ENCODE results near the gene LCLAT1. TPM values are rescaled to one million over a fixed set of nuclear protein-coding genes. Genes with fewer than 3 reads are reported as not detected.

Gene LCLAT1
- total and polyA plus RNA-seq, 4 donors = 2.4 to 14.6 (median 10.7) TPM

DNA sequence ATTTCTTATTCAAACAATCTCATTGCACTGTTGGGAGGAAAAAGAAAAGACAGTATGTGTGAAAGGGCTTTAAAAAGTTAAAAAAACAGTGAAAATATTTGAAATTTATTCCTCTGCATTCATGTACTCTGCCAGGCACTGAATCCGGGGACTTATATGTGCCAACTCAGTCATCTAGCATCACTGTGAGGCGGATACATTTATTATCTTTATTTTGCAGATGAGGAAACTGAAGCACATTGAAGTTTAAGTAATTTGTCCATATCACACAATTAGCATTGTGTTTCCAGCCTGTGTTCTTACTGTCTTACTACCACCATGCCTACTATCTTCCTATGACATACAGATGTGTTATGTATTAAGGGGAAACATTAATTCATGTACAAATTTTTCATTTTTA, 1.8 kb downstream of the LCLAT1 start:
- H3K4me1 ChIP-seq (ENCODE audit: control insufficient read depth in 4 of 4, insufficient read depth in 4 of 4, low read length in 3 of 4) = peaks cover 5 to 23% (median 12%) of the 10 kb centered on the region in 4 donors
- no peaks in the 10 kb centered on the region for H3K9me3 ChIP-seq (ENCODE audit: control insufficient read depth in 4 of 4, low read length in 3 of 4)
- H3K36me3 ChIP-seq (ENCODE audit: control insufficient read depth in 4 of 4, insufficient read depth in 3 of 4, low read depth in 1 of 4, low read length in 3 of 4) = no peaks in the 10 kb centered on the region
- no peak overlapping the region for H3K4me3 ChIP-seq (ENCODE audit: low read depth in 1 of 3, low read length in 3 of 3)
- TF ChIP-seq RAD21 (IDR thresholded peaks at IDR 0.05) (no peak), EGR1 (IDR thresholded peaks at IDR 0.05; ENCODE audit: low read depth in 2 of 2) (no peak), HNF4A (conservative IDR thresholded peaks at IDR 0.05) (no peak), RXRA (IDR thresholded peaks at IDR 0.05) (no peak)
- TF ChIP-seq, protein P1, sequence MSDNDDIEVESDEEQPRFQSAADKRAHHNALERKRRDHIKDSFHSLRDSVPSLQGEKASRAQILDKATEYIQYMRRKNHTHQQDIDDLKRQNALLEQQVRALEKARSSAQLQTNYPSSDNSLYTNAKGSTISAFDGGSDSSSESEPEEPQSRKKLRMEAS (IDR thresholded peaks at IDR 0.05) = no peak
- TF ChIP-seq, protein P2, sequence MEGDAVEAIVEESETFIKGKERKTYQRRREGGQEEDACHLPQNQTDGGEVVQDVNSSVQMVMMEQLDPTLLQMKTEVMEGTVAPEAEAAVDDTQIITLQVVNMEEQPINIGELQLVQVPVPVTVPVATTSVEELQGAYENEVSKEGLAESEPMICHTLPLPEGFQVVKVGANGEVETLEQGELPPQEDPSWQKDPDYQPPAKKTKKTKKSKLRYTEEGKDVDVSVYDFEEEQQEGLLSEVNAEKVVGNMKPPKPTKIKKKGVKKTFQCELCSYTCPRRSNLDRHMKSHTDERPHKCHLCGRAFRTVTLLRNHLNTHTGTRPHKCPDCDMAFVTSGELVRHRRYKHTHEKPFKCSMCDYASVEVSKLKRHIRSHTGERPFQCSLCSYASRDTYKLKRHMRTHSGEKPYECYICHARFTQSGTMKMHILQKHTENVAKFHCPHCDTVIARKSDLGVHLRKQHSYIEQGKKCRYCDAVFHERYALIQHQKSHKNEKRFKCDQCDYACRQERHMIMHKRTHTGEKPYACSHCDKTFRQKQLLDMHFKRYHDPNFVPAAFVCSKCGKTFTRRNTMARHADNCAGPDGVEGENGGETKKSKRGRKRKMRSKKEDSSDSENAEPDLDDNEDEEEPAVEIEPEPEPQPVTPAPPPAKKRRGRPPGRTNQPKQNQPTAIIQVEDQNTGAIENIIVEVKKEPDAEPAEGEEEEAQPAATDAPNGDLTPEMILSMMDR (IDR thresholded peaks at IDR 0.05; ENCODE audit: low read depth, low read length, missing input control) = no peak
- H3K9ac ChIP-seq (ENCODE audit: low read depth in 1 of 2, low read length in 2 of 2) = no peak overlapping the region
- 93% methylated on average over 2 of the region's 2 CpGs for WGBS
- H3K27ac ChIP-seq (ENCODE audit: low read depth in 1 of 2, low read length in 2 of 2) = no peak overlapping the region
- no peak for DNase-seq (ENCODE audit: low spot score)
- no peaks in the 10 kb centered on the region for H3K27me3 ChIP-seq (ENCODE audit: control insufficient read depth in 4 of 4, insufficient read depth in 4 of 4, low read length in 3 of 4)

DNA sequence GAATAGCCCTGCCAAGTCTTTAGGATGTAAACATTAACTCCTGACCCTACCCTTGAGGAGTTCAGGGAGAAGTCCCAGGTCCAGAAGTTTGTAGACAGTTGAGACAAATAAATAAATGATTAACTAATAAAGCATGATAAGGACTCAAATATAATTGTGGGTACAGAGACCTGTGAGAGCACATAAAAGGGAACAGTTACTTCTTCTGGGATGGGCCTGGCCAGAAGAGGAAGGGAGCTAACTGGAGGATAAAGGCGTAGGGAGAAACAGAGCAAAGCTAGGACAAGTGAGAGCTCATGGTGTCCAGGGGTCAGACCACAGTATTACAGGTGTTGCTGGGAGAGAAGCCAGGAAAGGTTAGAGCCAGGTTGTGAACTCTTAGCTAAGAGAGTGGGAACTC, 3.0 kb downstream of the LCLAT1 start:
- no peak overlapping the region for H3K27ac ChIP-seq (ENCODE audit: low read depth in 1 of 2, low read length in 2 of 2)
- H3K9ac ChIP-seq (ENCODE audit: low read depth in 1 of 2, low read length in 2 of 2) = no peak overlapping the region
- no peaks in the 10 kb centered on the region for H3K9me3 ChIP-seq (ENCODE audit: control insufficient read depth in 4 of 4, low read length in 3 of 4)
- peaks cover 5 to 24% (median 12%) of the 10 kb centered on the region in 4 donors for H3K4me1 ChIP-seq (ENCODE audit: control insufficient read depth in 4 of 4, insufficient read depth in 4 of 4, low read length in 3 of 4)
- H3K36me3 ChIP-seq (ENCODE audit: control insufficient read depth in 4 of 4, insufficient read depth in 3 of 4, low read depth in 1 of 4, low read length in 3 of 4) = no peaks in the 10 kb centered on the region
- WGBS = 22% methylated on average over 1 of the region's 1 CpG
- no peaks in the 10 kb centered on the region for H3K27me3 ChIP-seq (ENCODE audit: control insufficient read depth in 4 of 4, insufficient read depth in 4 of 4, low read length in 3 of 4)
- DNase-seq (ENCODE audit: low spot score) = no peak
- no peak overlapping the region for H3K4me3 ChIP-seq (ENCODE audit: low read depth in 1 of 3, low read length in 3 of 3)
- TF ChIP-seq HNF4A (conservative IDR thresholded peaks at IDR 0.05) (peak; percentile 47 to 76), RXRA (IDR thresholded peaks at IDR 0.05) (peak; percentile 77 to 82), YY1 (IDR thresholded peaks at IDR 0.05) (no peak), TAF1 (conservative IDR thresholded peaks at IDR 0.05) (no peak), FOXA2 (IDR thresholded peaks at IDR 0.05) (no peak), HNF4G (IDR thresholded peaks at IDR 0.05) (no peak), SP1 (IDR thresholded peaks at IDR 0.05) (peak; percentile 65), JUND (IDR thresholded peaks at IDR 0.05) (peak in 1 of 2 donors; percentile 9), RAD21 (IDR thresholded peaks at IDR 0.05) (no peak), GABPA (IDR thresholded peaks at IDR 0.05 in 1 of 2, conservative IDR thresholded peaks at IDR 0.05 in 1 of 2) (no peak), NR2F2 (IDR thresholded peaks at IDR 0.05) (no peak), EGR1 (IDR thresholded peaks at IDR 0.05; ENCODE audit: low read depth in 2 of 2) (no peak), FOXA1 (IDR thresholded peaks at IDR 0.05) (no peak)
- TF ChIP-seq, protein P3, sequence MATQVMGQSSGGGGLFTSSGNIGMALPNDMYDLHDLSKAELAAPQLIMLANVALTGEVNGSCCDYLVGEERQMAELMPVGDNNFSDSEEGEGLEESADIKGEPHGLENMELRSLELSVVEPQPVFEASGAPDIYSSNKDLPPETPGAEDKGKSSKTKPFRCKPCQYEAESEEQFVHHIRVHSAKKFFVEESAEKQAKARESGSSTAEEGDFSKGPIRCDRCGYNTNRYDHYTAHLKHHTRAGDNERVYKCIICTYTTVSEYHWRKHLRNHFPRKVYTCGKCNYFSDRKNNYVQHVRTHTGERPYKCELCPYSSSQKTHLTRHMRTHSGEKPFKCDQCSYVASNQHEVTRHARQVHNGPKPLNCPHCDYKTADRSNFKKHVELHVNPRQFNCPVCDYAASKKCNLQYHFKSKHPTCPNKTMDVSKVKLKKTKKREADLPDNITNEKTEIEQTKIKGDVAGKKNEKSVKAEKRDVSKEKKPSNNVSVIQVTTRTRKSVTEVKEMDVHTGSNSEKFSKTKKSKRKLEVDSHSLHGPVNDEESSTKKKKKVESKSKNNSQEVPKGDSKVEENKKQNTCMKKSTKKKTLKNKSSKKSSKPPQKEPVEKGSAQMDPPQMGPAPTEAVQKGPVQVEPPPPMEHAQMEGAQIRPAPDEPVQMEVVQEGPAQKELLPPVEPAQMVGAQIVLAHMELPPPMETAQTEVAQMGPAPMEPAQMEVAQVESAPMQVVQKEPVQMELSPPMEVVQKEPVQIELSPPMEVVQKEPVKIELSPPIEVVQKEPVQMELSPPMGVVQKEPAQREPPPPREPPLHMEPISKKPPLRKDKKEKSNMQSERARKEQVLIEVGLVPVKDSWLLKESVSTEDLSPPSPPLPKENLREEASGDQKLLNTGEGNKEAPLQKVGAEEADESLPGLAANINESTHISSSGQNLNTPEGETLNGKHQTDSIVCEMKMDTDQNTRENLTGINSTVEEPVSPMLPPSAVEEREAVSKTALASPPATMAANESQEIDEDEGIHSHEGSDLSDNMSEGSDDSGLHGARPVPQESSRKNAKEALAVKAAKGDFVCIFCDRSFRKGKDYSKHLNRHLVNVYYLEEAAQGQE (IDR thresholded peaks at IDR 0.05) = no peak
- TF ChIP-seq, protein P2 (IDR thresholded peaks at IDR 0.05; ENCODE audit: low read depth, low read length, missing input control) = no peak
- TF ChIP-seq, protein P1 (IDR thresholded peaks at IDR 0.05) = no peak
- TF ChIP-seq, protein P4, sequence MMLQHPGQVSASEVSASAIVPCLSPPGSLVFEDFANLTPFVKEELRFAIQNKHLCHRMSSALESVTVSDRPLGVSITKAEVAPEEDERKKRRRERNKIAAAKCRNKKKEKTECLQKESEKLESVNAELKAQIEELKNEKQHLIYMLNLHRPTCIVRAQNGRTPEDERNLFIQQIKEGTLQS (IDR thresholded peaks at IDR 0.05) = no peak
- TF ChIP-seq, protein P5, sequence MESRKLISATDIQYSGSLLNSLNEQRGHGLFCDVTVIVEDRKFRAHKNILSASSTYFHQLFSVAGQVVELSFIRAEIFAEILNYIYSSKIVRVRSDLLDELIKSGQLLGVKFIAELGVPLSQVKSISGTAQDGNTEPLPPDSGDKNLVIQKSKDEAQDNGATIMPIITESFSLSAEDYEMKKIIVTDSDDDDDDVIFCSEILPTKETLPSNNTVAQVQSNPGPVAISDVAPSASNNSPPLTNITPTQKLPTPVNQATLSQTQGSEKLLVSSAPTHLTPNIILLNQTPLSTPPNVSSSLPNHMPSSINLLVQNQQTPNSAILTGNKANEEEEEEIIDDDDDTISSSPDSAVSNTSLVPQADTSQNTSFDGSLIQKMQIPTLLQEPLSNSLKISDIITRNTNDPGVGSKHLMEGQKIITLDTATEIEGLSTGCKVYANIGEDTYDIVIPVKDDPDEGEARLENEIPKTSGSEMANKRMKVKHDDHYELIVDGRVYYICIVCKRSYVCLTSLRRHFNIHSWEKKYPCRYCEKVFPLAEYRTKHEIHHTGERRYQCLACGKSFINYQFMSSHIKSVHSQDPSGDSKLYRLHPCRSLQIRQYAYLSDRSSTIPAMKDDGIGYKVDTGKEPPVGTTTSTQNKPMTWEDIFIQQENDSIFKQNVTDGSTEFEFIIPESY (IDR thresholded peaks at IDR 0.05) = no peak
